GM23338 (cell line): ENCODE results near the gene LHX1. TPM values are rescaled to one million over a fixed set of nuclear protein-coding genes. Genes with fewer than 3 reads are reported as not detected.

Source experiments
- ATAC-seq: fragments of 200-7000 bp; cut with Tn5 transposase; 3 replicates; pipeline ENCODE4 v1.9.1; 2020
- DNase-seq: peaks from one replicate; pipeline ENCODE4 v3.0.0-alpha.2; 2015; ENCODE audit warnings: low spot score
- H2AFZ ChIP-seq: fragments of 200-600 bp; sonication (generic); 2 replicates; pipeline ENCODE4 v1.8.0; 2016; ENCODE audit warnings: antibody characterized with exemption, mild to moderate bottlenecking, moderate library complexity
- H3F3A ChIP-seq: fragments of 200-600 bp; sonication (generic); replicated peaks from 2 replicates; pipeline ENCODE4 v1.8.0; 2017; ENCODE audit warnings: antibody characterized with exemption, mixed run types, low read depth
- H3K27ac ChIP-seq: fragments of 200-600 bp; sonication (generic); 2 replicates; pipeline ENCODE4 v1.6.1; 2016; ENCODE audit warnings: low read depth
- H3K27me3 ChIP-seq: fragments of 200-600 bp; sonication (generic); 2 replicates; pipeline ENCODE4 v1.8.0; 2016; ENCODE audit warnings: mild to moderate bottlenecking, mixed run types, moderate library complexity; ENCODE audit not compliant: insufficient read depth
- H3K36me3 ChIP-seq: fragments of 200-600 bp; sonication (generic); 2 replicates; pipeline ENCODE4 v1.8.0; 2016; ENCODE audit warnings: mild to moderate bottlenecking; ENCODE audit not compliant: insufficient read depth
- H3K4me1 ChIP-seq: fragments of 200-600 bp; sonication (generic); 2 replicates; pipeline ENCODE4 v1.8.0; 2016; ENCODE audit warnings: mild to moderate bottlenecking, moderate library complexity; ENCODE audit not compliant: insufficient read depth
- H3K4me2 ChIP-seq: fragments of 200-600 bp; sonication (generic); 2 replicates; pipeline ENCODE4 v1.7.1; 2017; ENCODE audit warnings: mixed run types
- H3K4me3 ChIP-seq: fragments of 200-600 bp; sonication (generic); 2 replicates; pipeline ENCODE4 v1.6.1; 2016; ENCODE audit warnings: mixed run types
- H3K79me2 ChIP-seq: fragments of 200-600 bp; sonication (generic); replicated peaks from 2 replicates; pipeline ENCODE4 v1.8.0; 2017; ENCODE audit warnings: mild to moderate bottlenecking; ENCODE audit not compliant: insufficient read depth
- H3K9me2 ChIP-seq: fragments of 200-600 bp; sonication (generic); 2 replicates; pipeline ENCODE4 v1.8.0; 2017; ENCODE audit not compliant: insufficient read depth
- H4K20me1 ChIP-seq: fragments of 200-600 bp; sonication (generic); replicated peaks from 2 replicates; pipeline ENCODE4 v1.8.0; 2017; ENCODE audit warnings: mild to moderate bottlenecking; ENCODE audit not compliant: insufficient read depth
- H3K27ac Mint-ChIP-seq: 2 replicates; pipeline ENCODE4 v1.8.0; 2020; ENCODE audit warnings: inconsistent platforms, mild to moderate bottlenecking, moderate library complexity, mixed read lengths
- H3K27me3 Mint-ChIP-seq: 3 replicates; pipeline ENCODE4 v1.8.0; 2022; ENCODE audit warnings: low read depth, mild to moderate bottlenecking, moderate library complexity, mixed read lengths, inconsistent platforms; ENCODE audit not compliant: insufficient read depth, poor library complexity
- H3K36me3 Mint-ChIP-seq: 3 replicates; pipeline ENCODE4 v1.8.0; 2021; ENCODE audit warnings: low read depth, mild to moderate bottlenecking, inconsistent platforms, moderate library complexity, mixed read lengths
- H3K4me1 Mint-ChIP-seq: 3 replicates; pipeline ENCODE4 v1.8.0; 2020; ENCODE audit warnings: mild to moderate bottlenecking, inconsistent platforms, mixed read lengths
- H3K4me3 Mint-ChIP-seq: 3 replicates; pipeline ENCODE4 v1.8.0; 2021; ENCODE audit warnings: moderate library complexity, mild to moderate bottlenecking, inconsistent platforms, mixed read lengths
- H3K9me3 Mint-ChIP-seq: 3 replicates; pipeline ENCODE4 v1.8.0; 2020; ENCODE audit warnings: moderate library complexity, mild to moderate bottlenecking, inconsistent platforms, mixed read lengths
- EZH2 ChIP-seq: fragments of 200-600 bp; sonication (generic); IDR thresholded peaks from one replicate; pipeline ENCODE4 v1.8.0; 2017; ENCODE audit warnings: antibody characterized with exemption, mild to moderate bottlenecking, low read depth; ENCODE audit not compliant: unreplicated experiment
- EZH2phosphoT487 ChIP-seq: fragments of 200-600 bp; sonication (generic); IDR thresholded peaks from one replicate; pipeline ENCODE4 v1.8.1; 2018; ENCODE audit warnings: antibody characterized with exemption; ENCODE audit not compliant: unreplicated experiment
- JUNB ChIP-seq: IDR thresholded peaks from one replicate; pipeline ENCODE4 v1.6.1; 2016; ENCODE audit warnings: antibody characterized with exemption; ENCODE audit not compliant: unreplicated experiment
- polyA plus RNA-seq: library from polyadenylated mRNA; unstranded; fragments of >200 nt; fragmentation: Nextera tagmentation; extraction: Ambion mirVana; gene quantifications from 2 replicates; pipeline ENCODE4 v1.2.1, GENCODE V29; 2016
- total RNA-seq: library from RNA; depleted of rRNA; stranded (reverse); fragments of >200 nt; shearing (Covaris generic); gene quantifications from 2 replicates; pipeline ENCODE4 v1.2.3, GENCODE V29; 2014
- TF ChIP-seq, protein P1 (sequence below): IDR thresholded peaks from 2 replicates; pipeline ENCODE4 v1.6.1; 2016; ENCODE audit warnings: antibody characterized with exemption
- TF ChIP-seq, protein P2 (sequence below): fragments of 250-450 bp; sonication (Bioruptor Pico); IDR thresholded peaks from 2 replicates; pipeline ENCODE4 v1.5.0; 2020; ENCODE audit warnings: mild to moderate bottlenecking, moderate library complexity

Gene LHX1
- total and polyA plus RNA-seq, 2 experiments from 2014 or later, result 0.52 to 0.74 TPM

DNA sequence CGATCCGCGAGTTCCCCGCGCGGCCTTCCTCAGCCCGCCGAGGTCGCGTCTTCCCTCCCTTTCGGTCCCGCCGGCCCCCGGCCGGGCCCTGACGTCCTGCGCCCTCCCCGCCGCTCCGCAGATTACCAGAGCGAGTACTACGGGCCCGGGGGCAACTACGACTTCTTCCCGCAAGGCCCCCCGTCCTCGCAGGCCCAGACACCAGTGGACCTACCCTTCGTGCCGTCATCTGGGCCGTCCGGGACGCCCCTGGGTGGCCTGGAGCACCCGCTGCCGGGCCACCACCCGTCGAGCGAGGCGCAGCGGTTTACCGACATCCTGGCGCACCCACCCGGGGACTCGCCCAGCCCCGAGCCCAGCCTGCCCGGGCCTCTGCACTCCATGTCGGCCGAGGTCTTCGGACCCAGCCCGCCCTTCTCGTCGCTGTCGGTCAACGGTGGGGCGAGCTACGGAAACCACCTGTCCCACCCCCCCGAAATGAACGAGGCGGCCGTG, 5.4 kb downstream of the LHX1 start (continued):
- TF ChIP-seq, protein P1, sequence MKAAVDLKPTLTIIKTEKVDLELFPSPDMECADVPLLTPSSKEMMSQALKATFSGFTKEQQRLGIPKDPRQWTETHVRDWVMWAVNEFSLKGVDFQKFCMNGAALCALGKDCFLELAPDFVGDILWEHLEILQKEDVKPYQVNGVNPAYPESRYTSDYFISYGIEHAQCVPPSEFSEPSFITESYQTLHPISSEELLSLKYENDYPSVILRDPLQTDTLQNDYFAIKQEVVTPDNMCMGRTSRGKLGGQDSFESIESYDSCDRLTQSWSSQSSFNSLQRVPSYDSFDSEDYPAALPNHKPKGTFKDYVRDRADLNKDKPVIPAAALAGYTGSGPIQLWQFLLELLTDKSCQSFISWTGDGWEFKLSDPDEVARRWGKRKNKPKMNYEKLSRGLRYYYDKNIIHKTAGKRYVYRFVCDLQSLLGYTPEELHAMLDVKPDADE, result no peak
- TF ChIP-seq EZH2, result no peak

DNA sequence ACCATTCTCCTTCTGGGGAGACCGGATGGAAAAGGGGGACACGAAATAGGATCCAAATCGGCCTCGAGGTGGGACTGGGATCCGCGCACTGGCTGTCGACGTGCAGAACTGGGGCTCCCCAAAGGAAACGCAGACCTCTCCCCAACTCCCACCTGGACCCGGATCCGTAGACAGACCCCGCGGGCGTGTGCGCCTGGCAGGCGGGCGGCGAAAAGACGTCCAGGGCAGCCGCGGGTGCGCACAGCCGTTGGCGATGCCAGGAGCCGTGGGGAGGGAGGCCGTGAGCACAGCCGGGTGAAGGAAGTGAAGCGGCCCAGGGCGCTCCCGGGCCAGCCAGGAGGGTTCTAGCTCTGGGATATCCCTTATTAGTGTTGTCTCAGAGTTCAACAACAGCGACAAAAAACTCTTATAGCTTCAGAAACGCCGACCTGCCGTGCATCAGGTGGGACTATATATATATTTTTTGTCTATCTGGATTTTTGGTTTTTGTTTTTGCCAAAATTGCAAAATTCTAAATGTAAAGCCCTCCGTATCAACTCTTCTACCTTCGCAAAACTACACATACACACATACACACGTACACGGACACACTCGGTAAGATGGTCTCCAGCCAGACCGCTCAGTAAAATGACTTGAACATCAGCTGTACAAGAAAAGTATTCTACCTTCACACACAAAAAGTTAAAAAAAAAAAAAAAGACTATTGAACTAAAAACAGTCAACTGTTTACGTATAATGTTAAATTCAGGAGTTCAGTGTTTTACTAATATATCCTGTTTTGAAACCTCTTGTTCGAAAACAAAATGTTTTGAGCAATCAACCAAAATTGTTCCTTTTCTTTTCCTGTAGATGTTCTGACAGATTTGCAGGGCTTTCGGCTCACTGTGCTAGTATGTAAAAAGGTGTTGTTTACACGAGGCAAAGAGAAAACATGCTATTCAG, 6.2 kb downstream of the LHX1 start:
- DNase-seq (peak; percentile 76), ATAC-seq (peak; percentile 5; the same call in 2 of the 3 replicates)
- Histone ChIP-seq H3F3A (peaks cover 49% of the 10 kb centered on the region), H3K4me3 (peak overlapping the region; percentile 55), H3K27me3 (peaks cover 100% of the 10 kb centered on the region), H4K20me1 (peaks cover 4% of the 10 kb centered on the region; the same call in 1 of the 2 replicates), H3K27ac (no peak overlapping the region), H3K36me3 (no peaks in the 10 kb centered on the region), H3K79me2 (no peaks in the 10 kb centered on the region), H3K9me2 (no peaks in the 10 kb centered on the region), H3K4me2 (peak overlapping the region; percentile 86), H2AFZ (no peak overlapping the region), H3K4me1 (peaks cover 90% of the 10 kb centered on the region)
- Mint-ChIP-seq H3K4me1 (peaks cover 69% of the 10 kb centered on the region), H3K4me3 (peak overlapping the region; percentile 47), H3K9me3 (peaks cover 11% of the 10 kb centered on the region; the same call in 2 of the 3 replicates), H3K27me3 (peaks cover 100% of the 10 kb centered on the region), H3K36me3 (peaks cover 2% of the 10 kb centered on the region; the same call in 1 of the 3 replicates), H3K27ac (no peak overlapping the region)
- TF ChIP-seq EZH2 (peak; percentile 97), JUNB (no peak), EZH2phosphoT487 (peak; percentile 45)

DNA sequence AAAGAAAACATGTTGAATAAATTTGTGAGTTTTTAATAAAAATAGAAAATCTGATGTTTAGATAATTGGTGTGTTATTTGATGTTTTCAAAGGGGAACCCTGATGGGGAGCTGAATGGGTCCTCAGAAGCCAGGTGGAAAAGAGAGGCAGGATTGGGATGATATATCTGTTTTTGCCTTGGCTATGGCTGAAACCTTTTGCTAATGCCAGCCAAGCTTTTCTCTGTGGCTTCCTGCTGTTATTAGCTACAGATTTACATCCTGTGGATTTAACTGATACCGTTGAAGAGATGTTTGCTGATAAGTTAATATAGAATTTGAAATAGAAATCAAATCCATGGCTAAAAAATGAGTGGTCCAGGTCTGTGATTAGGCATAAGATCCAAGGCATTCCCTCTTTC, 7.3 kb downstream of the LHX1 start:
- H3K27me3 ChIP-seq, result peaks cover 93% of the 10 kb centered on the region
- no peaks in the 10 kb centered on the region for H3K9me2 ChIP-seq
- H3K27ac ChIP-seq, result no peak overlapping the region
- H3K36me3 Mint-ChIP-seq, result peaks cover under 1% of the 10 kb centered on the region; the same call in 1 of the 3 replicates
- peaks cover 64% of the 10 kb centered on the region for H3K4me1 Mint-ChIP-seq
- H3K4me3 ChIP-seq, result no peak overlapping the region
- H3K27ac Mint-ChIP-seq, result no peak overlapping the region
- H3K27me3 Mint-ChIP-seq, result peaks cover 95% of the 10 kb centered on the region
- peaks cover 83% of the 10 kb centered on the region for H3K4me1 ChIP-seq
- H3K36me3 ChIP-seq, result no peaks in the 10 kb centered on the region
- TF ChIP-seq, protein P2, sequence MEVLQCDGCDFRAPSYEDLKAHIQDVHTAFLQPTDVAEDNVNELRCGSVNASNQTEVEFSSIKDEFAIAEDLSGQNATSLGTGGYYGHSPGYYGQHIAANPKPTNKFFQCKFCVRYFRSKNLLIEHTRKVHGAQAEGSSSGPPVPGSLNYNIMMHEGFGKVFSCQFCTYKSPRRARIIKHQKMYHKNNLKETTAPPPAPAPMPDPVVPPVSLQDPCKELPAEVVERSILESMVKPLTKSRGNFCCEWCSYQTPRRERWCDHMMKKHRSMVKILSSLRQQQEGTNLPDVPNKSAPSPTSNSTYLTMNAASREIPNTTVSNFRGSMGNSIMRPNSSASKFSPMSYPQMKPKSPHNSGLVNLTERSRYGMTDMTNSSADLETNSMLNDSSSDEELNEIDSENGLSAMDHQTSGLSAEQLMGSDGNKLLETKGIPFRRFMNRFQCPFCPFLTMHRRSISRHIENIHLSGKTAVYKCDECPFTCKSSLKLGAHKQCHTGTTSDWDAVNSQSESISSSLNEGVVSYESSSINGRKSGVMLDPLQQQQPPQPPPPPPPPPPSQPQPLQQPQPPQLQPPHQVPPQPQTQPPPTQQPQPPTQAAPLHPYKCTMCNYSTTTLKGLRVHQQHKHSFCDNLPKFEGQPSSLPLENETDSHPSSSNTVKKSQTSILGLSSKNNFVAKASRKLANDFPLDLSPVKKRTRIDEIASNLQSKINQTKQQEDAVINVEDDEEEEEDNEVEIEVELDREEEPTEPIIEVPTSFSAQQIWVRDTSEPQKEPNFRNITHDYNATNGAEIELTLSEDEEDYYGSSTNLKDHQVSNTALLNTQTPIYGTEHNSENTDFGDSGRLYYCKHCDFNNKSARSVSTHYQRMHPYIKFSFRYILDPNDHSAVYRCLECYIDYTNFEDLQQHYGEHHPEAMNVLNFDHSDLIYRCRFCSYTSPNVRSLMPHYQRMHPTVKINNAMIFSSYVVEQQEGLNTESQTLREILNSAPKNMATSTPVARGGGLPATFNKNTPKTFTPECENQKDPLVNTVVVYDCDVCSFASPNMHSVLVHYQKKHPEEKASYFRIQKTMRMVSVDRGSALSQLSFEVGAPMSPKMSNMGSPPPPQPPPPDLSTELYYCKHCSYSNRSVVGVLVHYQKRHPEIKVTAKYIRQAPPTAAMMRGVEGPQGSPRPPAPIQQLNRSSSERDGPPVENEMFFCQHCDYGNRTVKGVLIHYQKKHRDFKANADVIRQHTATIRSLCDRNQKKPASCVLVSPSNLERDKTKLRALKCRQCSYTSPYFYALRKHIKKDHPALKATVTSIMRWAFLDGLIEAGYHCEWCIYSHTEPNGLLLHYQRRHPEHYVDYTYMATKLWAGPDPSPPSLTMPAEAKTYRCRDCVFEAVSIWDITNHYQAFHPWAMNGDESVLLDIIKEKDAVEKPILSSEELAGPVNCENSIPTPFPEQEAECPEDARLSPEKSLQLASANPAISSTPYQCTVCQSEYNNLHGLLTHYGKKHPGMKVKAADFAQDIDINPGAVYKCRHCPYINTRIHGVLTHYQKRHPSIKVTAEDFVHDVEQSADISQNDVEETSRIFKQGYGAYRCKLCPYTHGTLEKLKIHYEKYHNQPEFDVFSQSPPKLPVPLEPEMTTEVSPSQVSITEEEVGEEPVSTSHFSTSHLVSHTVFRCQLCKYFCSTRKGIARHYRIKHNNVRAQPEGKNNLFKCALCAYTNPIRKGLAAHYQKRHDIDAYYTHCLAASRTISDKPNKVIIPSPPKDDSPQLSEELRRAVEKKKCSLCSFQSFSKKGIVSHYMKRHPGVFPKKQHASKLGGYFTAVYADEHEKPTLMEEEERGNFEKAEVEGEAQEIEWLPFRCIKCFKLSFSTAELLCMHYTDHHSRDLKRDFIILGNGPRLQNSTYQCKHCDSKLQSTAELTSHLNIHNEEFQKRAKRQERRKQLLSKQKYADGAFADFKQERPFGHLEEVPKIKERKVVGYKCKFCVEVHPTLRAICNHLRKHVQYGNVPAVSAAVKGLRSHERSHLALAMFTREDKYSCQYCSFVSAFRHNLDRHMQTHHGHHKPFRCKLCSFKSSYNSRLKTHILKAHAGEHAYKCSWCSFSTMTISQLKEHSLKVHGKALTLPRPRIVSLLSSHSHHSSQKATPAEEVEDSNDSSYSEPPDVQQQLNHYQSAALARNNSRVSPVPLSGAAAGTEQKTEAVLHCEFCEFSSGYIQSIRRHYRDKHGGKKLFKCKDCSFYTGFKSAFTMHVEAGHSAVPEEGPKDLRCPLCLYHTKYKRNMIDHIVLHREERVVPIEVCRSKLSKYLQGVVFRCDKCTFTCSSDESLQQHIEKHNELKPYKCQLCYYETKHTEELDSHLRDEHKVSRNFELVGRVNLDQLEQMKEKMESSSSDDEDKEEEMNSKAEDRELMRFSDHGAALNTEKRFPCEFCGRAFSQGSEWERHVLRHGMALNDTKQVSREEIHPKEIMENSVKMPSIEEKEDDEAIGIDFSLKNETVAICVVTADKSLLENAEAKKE, result no peak
- peak; percentile 65 for TF ChIP-seq EZH2
- H3K9me3 Mint-ChIP-seq, result peaks cover 8% of the 10 kb centered on the region; the same call in 2 of the 3 replicates
- peak overlapping the region; percentile 86; the same call in 1 of the 2 replicates for H3K4me2 ChIP-seq
- no peak overlapping the region for H3K4me3 Mint-ChIP-seq
- H3K79me2 ChIP-seq, result peaks cover 4% of the 10 kb centered on the region
- H4K20me1 ChIP-seq, result peaks cover 3% of the 10 kb centered on the region
- ATAC-seq (no peak), DNase-seq (no peak)
- peaks cover 41% of the 10 kb centered on the region for H3F3A ChIP-seq
- H2AFZ ChIP-seq, result no peak overlapping the region
